SK-MEL-5 (cell line): ENCODE results near the gene NFKBIB. TPM values are rescaled to one million over a fixed set of nuclear protein-coding genes. Genes with fewer than 3 reads are reported as not detected.
"Not testable (repeated sequence)": the region's sequence is repeated elsewhere in the genome, so short reads cannot be mapped to it uniquely, and the experiment has no call there.

Experiments
- DNase-seq: peaks from one replicate; pipeline ENCODE4 v3.0.0-alpha.2; 2016; ENCODE audit warnings: low read depth, low spot score
- in situ Hi-C: cut with HindIII; loops from 2 replicates; pipeline ENCODE4 v1.10.0; 2016; ENCODE audit warnings: low sequenced_read_pairs, high pct_unique_total_duplicates, low pct_unique_long_range_greater_than_20kb
- total RNA-seq: library from RNA; depleted of rRNA; stranded (reverse); fragments of >200 nt; shearing (Covaris generic); gene quantifications from 2 replicates; pipeline ENCODE4 v1.2.3, GENCODE V29; 2014

The NFKBIB gene
- total RNA-seq, 1 experiment from 2014 or later, result 16.8 TPM

DNA sequence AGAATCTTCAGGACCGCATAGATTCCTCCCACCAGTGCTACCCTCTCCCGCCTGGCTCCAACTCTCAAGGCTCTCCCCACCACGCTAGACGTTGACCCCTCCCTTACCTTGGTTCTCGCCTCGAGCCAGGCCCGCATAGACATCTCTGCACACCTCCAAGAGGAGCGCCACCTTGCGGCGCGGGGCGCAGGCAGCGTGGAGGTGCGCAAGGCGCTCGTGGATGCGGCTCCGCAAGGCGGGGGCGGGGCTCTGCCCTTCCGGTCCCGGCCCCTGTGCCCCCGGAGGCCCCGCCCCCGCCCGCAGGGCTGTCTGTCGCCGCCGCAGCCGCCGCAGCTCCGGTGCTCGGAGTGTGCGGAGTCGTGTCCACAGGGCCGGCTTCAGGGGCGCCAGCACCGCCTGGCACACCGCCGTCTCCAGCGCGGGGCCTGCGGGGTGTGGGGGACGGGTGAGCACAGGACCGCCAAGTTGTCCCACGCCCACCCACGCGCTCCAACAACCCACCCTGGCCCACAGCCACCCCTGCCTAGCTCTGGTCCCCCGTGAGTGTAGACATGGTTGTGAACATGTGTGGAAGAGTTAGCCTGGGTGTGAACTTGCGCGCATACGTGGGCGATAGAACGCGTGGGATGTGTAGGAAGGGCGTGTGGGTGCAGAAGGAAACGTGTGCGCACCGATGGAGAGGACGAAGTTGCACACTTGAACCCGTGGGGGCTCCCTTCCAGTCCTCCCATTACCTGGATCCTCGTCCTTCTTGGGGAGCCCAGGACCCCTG, 29.7 kb upstream of the NFKBIB start:
- peak; percentile 47 for DNase-seq
- in situ Hi-C loops, result no loop called here

GRCh38 chr19:38870612-38871011, 29.2 kb upstream of the NFKBIB start:
- in situ Hi-C loops, result no loop called here
- no peak for DNase-seq

GRCh38 chr19:38873400-38873799, 26.4 kb upstream of the NFKBIB start:
- in situ Hi-C loops, DNase-seq: not testable (repeated sequence)

DNA sequence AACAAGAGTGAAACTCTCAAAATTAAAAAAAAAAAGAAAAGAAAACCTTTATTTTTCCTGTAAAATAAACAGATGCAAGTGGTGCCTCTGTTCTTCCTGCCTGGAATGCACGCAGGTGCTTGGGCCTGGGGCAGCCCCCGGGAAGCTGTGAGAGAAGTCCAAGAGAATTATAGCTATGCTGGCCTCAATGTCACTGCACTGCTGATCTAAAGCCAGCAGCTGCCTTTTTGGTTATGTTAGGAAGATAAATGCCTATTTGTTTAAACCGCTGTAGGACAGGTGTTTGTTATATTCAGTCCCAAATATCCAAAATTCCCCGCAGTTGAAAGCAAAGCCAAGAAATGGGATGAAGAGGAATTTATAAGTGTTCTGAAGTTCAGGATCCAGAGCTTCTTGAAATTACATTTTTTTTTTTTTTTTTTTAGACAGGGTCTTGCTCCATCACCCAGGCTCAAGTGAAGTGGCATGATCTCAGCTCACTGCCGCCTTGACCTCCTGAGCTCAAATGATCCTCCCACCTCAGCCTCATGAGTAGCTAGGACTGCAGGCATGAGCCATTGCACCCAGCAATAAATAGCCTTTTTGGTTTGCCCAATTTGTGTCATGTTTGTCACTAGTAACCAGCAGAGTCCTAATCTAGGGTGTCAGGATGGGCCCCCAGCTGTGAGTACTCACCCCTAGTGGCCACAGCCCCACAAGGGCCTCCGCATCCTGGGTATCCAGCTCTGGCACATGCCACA, 23.9 kb upstream of the NFKBIB start:
- in situ Hi-C loops, result no loop called here
- no peak for DNase-seq

DNA sequence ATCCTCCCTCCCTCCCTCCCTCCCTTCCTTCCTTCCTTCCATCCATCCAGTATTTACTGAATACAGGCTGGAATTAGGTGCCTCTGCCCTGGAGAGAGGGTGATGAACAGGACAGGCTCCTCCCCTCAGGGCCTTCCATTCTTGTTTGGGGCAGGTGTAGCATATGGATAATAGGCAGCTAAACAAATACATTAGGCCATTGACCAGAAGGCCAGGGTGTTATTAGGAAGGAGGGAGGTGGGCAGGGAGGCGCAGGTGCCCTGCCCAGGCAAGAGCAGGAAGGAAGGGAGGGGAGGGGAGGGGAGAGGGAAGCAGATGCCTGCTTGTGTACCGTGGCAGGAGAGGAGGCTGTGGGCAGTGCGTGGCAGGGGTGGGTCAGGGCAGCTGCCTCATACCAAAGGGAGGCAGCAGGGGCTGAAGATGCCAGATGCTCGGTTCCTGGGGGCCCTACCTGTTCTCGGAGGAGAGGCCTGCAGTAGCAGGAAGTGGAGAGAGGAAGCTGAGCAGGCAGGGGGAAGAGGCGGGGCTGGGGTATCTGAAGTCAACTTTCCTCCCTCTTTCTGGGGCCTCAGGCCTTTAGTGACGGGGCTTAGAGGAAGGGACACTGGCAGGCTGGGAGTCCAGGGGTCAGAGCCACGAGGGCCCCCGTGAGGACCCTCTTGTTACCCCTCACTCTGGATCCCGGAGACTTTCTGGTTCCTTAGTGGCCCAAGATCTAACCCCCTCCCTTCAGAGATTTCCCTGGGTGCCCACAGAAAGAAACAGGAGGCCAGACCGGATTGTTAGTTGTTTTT, 21.8 kb upstream of the NFKBIB start, which contains the start of gene RINL:
TSS of gene RINL (minus strand) at position 495 of the 794 bp plus-strand sequence. CDS start 1,533 bp downstream, outside the sequence.
- in situ Hi-C loops, result no loop called here
- no peak for DNase-seq

DNA sequence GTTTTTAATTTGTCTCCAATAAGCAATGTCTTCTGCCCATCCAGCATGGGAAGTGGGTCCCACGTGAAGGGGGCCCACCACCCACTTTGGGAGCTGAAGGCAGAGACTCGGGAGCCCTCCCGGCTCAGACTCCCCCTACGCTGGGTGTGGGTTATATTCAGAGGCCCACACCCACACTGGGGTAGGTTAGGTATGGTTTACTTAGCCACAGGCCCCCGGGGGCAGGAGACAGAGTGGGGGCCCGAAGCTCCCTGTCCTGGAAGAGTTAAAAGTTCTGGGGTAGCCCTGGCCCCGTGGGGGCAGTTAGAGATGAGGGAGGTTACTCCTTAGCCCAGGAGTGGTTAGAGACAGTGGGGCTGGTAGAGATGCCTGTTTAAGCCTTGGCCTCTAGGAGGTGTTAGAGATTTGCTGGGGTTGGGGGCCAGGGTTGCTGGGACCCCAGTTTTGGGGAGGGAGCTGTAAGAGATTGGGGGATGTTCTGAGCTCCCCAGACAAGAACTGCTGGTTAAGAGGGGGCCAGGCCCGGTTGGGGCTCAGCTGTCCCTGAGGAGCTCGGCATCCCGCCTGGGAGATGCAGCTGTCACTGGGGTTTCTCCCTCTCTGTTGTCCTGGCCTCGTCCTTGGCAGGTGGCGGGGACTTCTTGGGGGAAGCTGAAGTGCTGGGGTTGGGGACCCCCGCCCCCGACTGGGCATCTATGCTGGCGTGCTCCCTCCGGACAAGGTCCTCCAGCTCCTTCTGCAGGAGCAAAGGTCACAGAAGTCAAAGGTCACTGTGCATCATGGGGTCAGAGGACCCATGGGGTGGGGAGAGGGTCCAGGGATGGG, 21.0 kb upstream of the NFKBIB start:
- no peak for DNase-seq
- in situ Hi-C loops, result no loop called here

DNA sequence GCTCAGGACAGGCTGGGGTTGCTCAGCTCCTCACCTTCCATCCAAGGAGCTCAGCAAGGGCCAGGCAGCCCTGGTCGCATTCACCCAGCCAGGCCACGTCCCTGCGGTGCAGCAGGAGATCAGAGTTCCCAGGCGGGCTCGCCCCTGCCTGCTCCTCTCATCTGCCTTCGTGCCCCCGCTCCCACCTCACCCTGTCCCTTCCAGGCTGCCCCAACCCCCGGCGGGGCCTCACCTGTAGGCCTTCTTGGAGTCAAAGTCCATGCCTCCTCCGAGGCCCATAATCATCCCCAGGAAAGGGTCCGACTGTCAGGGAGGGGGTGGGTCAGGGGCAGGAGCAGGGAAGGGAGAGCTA, 20.4 kb upstream of the NFKBIB start:
- in situ Hi-C loops, result no loop called here

GRCh38 chr19:38880076-38880881, 19.5 kb upstream of the NFKBIB start:
- in situ Hi-C loops, result no loop called here
- DNase-seq, result no peak

More for the DNA sequence above, 20.4 kb upstream of the NFKBIB start:
- DNase-seq, result no peak

GRCh38 chr19:38880882-38881609, 18.7 kb upstream of the NFKBIB start:
- no peak for DNase-seq
- in situ Hi-C loops, result no loop called here

DNA sequence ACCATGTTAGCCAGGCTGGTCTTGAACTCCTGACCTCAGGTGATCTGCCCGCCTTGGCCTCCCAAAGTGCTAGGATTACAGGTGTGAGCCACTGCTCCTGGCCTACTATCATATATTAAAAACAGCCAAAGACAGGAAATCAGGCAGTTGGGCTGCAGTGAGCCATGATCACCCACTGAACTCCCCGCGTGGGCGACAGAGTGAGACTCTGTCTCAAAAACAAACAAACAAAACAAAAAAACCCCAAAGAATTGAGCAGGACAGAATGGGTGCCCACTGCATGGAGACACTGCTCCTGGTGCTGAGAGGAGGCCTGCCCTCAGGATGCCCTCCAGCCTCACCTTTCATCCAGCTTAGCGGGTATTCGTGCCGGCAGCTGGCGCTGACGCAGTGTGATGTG, 16.5 kb upstream of the NFKBIB start:
- in situ Hi-C loops, result no loop called here

GRCh38 chr19:38884691-38885090, 15.1 kb upstream of the NFKBIB start:
- in situ Hi-C loops, DNase-seq: not testable (repeated sequence)

More for the DNA sequence above, 16.5 kb upstream of the NFKBIB start:
- no peak for DNase-seq

- in situ Hi-C loops, result no loop called here
- no peak for DNase-seq
Observed at GRCh38 chr19:38888876-38889275, 10.9 kb upstream of the NFKBIB start.

DNA sequence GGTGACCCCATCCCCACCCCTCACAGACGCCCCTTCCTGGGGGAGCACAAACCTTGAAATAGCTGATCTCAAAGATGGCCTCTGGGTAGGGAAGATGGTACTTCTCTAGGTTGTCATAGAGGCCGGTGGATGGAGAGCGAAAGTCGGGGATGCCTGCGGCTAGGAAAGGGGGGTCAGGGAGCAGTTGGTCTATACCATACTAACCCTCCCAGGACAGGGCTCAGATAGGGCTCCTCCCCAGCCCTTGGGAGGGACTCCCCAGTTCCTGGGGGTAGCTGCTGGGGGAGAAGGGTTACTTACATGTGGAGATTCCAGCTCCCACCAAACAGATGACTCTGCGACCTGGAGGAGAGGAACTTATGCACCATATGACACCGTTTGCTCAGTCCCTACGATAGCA, 10.0 kb upstream of the NFKBIB start:
- no peak for DNase-seq
- in situ Hi-C loops, result no loop called here

DNA sequence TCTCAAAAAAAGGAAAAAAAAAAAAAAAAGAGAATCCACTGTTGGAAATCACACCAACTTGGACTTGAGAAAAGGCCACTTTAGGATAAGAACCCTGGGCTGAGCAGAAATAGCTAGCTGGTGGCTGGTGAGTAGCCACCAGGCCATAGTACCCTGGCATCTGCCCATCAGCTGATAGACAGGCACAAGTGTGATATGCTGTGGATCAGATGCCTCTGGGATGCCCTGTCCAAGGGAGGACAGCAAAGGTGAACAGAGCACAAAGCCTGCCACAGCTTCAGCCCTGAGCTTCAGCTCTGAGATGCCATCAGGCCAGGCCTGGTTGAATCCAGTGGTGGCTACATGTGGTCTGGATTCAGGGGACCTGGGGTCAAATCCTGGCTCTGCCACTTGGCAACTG, 9.1 kb upstream of the NFKBIB start:
- in situ Hi-C loops, result no loop called here
- no peak for DNase-seq

DNA sequence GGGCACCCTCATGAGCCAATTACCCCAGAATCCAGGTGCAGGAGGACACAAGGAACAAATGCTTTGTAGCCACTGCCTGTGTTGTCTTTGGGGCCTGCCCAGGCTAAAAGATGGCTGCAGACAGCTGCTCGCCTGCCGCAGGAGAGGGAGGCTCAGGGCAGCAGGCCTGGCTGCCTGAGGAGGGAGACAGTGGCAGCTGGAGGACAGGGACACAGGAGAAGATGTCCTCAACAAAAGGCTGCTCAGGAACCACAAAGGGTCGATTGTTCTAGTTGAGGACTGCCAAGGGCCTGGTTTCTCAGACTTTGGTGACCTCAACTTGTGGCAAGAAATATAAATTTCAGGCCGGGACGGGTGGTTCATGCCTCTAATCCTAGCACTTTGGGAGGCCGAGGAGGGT, 8.0 kb upstream of the NFKBIB start:
- DNase-seq, result peak; percentile 32
- in situ Hi-C loops, result no loop called here

- in situ Hi-C loops, result no loop called here
- DNase-seq, result no peak
Observed at GRCh38 chr19:38892841-38893240, 6.9 kb upstream of the NFKBIB start.
